GM19397 (cell line): ENCODE data around the gene KCNJ12.
"Not testable (repeated sequence)": the region's sequence is repeated elsewhere in the genome, so short reads cannot be mapped to it uniquely, and the experiment has no call there.

Source experiments
- ATAC-seq: cut with Tn5 transposase; IDR thresholded peaks from one replicate; pipeline ENCODE4 v1.9.1; 2021; ENCODE audit warnings: mild to moderate bottlenecking, moderate library complexity; ENCODE audit not compliant: unreplicated experiment

Gene KCNJ12

DNA sequence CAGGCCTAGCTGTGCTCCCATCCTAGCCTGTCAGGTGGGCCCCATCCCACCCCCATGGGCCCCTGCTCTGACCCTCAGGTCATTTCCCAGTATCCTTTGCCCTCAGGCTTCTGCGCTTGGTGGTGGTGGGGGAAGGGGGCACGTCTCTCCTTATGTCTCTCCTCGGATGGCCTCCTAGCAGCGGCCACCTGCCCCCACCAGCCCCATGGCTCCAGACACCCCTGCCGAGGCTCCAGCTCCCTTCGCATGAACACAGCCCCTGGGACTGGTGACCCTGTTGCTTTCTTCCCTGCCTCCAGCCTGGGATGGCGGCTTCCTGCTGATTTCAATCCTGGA lies 27.3 kb upstream of the KCNJ12 start:
- not testable (repeated sequence) for ATAC-seq

GRCh38 chr17:21349358-21350050 lies 26.7 kb upstream of the KCNJ12 start:
- not testable (repeated sequence) for ATAC-seq

DNA sequence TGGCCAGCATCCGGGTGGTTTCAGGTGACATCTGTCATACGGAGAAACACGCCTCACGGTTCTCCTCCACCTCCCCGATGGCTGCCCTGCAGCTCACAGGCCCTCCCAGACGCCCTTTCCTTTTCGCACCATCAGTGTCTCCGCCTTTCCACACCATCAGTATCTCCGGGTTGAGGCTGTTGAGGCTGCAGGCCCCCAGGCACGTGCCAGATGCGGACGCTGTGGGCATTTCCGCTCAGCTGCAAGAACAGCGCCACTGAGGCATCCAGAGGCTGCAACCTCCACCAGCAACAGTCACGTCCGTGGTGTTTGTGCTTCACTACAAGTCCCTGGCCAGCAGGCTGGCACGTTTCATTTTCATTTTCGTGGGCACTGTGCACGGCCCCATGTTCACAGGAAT lies 25.7 kb upstream of the KCNJ12 start:
- not testable (repeated sequence) for ATAC-seq

DNA sequence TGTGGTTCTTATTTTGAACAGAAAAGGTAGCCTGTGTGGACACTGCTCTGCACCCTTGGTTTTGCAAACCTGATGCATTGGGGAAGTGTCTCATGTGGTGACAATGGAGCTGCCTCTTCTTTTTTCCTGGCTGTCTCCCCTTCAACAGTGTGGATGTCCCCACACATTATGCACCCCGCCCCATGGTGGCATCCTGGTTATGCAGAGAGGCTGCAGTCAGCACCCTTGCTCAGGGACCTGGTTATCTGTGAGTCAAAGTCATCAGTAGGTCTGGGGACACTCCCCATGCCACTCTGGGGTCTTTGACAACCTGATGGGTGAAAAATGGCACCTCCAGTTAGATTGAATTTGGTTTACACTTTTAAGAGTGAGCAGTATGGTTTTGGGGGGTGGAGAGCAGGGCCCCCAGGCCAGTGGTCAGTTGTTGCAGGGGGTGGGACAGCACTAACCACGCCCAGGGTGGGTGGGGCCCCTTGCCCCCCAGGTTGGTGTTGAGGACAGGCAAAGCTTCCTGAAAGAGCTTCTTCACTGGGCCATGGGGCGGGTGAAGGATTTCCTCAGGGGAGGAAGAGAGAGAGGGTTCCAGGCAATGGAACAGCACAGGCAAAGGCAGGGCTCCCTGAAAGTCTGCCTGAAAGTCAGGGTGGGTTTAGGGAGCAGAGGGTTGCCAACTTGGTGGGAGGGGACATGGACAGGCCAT lies 24.6 kb upstream of the KCNJ12 start:
- ATAC-seq = no peak

DNA sequence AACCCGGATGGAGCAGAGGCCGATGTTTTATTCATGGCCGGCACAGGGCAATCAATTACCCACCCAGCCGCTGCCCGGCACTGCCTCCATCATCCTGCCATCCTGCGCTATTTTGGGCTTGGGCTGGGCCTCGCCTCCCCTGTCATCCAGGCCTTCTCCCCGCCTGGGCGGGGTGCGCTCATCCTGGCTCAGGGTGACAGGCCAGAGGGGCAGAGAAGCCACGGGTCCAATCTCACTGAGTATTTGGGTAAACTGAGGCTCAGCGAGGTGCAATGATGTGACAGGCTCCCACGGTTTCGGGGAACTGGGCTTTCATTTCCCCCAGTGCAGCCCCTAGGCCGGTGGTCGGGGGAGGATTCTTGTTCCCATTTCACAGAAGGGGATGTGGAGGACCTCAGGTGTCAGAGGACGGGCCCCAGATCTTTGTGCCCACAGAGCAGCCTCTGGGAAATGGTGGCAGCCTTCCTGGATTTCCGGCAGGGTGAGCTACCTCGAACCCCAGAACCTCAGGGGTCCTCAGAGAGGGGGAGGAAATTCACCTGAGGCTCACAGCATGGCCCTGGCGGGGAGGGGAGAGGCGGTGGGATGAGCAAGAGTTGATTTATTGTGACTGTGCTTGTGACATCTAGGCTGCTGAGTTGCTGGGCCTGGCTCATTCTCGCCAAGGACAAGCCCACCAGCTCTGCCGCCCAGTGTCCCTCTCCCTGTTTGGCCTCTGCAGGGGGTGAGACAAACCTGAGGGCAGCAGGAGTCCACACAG lies 23.8 kb upstream of the KCNJ12 start:
- no peak for ATAC-seq

DNA sequence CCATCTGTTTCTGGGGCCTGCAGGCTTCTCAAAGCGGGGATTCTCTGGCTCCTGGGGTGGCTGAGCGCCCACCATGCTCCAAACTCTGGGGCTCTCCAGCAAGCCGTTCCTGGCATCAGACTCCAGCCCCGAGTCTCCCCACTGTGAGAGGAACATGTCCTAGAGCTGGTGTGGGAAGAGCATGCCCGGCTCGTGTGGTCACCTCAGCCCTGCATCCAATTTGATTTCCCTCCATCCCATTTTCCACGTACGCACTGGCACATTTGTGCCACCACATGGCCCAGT lies 23.2 kb upstream of the KCNJ12 start:
- no peak for ATAC-seq

DNA sequence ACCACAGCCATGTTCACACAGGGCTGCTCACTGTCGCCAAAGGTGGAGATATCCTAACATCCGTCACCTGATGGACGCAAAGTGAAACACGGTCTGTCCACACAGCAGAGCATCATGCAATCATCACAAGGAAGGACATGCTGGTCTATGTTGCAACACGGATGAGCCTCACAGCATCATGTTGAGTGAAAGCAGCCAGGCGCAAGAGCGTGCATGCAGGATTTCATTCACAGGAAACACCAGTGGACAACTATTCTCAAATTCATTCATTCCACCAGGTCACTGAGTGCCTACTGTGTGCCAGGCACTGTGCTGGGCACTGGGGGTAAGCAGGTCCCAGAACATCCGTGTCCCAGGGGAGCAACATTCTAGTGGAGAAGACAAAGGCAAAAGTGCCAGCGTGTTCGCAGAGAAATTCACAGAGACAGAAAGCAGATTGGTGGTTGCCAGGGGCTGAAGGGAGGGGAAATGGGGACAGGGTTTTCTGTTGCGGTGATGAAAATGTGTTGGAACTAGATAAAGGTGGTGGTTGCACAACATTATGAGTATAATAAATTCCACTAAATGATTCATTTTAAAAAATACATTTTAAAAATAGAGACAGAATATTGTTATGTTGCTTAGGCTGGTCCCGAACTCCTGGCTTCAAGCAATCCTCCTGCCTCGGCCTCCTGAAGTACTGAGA lies 22.7 kb upstream of the KCNJ12 start:
- no peak for ATAC-seq

DNA sequence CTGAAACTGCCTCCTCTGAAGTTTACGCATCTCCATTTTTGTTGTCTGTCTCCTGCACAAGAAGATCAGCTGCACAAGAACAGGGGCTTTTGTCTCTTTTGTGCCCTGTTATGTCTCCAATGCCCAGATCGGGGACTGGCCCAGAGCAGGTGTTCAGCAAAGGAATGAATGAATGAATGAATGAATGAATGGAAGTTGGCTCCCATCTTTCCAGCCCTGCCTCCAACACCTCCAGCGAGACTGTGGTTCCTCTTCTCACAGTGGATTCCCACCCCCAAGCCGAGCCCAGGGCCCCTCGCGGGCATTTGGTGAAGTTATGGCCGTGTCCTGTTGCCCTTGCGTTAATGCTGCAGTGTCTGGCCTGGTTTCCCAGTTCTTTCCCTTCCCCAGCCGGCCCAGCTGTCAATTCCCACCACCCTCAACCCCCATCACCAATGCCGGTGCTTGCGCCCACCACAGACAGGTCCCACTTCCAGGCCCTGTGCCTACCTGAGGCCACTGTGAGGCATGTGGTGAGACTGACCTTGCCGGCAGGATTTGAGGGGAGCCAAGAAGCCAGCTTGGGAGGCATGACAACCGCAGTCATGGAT lies 21.3 kb upstream of the KCNJ12 start:
- ATAC-seq = no peak

DNA sequence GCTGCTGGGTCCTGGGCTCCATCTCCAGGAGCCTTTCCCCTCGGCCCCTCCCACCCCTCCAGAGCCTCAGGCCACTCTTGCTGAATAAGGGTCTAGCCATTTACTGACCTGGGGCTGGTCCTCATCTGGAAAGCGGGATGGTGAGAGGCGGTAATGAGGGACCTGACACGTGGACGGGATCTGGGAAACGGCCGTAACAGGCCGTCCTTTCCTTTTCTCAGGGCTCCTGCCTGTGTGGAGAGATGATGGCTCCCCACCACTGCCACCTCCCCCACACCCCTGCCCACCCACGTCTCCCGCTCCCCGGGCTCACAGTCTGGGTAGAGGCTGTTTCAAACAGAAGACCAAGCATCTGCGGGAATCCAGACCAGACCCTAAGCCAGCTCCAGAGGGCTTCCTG lies 20.6 kb upstream of the KCNJ12 start:
- no peak for ATAC-seq

DNA sequence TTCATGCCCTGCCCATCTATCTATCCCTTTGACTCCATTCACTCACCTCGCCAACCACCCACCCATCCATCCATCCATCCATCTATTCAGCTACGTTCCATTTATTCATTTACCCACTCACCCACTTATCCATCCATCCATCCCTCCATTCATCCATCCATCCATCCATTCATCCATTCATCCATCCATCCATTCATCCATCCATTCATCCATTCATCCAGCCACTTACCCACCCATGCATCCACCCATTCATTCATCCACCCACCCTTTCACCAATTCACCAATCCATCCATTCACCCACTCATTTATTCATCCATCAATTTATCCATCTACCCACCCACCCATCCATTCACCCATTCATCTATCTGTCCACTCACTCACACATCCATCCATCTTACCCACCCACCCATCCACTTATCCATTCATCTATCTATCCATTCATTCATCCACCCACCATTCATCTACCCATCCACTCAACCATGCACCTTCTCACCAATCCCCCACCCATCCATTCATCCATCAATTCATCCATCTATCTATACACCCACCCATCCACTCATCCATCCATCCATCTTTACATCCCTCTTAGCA lies 19.5 kb upstream of the KCNJ12 start:
- no peak for ATAC-seq

GRCh38 chr17:21357281-21357680 lies 18.9 kb upstream of the KCNJ12 start:
- no peak for ATAC-seq

GRCh38 chr17:21357696-21358656 lies 18.2 kb upstream of the KCNJ12 start:
- ATAC-seq = no peak

DNA sequence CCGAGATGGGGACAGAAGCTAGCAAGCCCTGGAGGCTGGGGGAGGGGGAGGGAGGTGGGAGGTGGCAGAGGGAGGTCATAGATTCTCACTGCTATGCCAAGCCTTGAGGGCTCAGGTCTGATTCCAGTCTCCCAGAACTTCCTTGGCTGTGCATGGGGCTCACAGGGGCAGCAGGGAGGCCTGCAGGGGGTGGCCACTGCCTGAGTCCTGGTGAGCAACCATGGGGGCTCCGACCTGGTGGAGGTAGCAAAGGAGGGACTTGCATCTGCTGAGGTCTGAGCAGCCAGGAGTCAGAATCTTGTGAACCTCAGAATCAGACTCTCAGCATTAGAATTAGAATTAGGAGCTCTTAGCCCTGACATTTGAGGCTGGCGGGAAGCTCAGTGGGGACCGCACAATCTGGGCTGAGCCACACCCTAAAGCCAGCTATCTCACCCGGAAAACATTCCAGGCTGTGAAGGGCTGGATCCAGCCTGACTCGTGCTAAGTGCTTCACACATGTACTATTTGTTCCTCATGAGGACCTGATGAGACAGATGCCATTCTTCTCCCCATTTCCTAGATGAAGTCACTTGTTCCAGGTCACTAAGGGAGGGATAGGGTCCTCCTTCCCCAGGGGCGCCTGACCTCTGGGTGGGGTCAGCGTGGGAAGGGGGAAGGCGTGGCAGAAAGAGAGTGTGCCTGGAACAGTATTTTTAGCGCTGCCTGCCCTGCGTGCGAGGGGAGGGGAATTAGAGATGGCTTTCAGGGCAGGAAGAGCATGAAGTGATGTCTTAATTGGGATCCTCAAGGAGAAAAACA lies 17.3 kb upstream of the KCNJ12 start:
- ATAC-seq = no peak

- ATAC-seq = no peak
Observed at GRCh38 chr17:21359483-21359840, 16.7 kb upstream of the KCNJ12 start.

DNA sequence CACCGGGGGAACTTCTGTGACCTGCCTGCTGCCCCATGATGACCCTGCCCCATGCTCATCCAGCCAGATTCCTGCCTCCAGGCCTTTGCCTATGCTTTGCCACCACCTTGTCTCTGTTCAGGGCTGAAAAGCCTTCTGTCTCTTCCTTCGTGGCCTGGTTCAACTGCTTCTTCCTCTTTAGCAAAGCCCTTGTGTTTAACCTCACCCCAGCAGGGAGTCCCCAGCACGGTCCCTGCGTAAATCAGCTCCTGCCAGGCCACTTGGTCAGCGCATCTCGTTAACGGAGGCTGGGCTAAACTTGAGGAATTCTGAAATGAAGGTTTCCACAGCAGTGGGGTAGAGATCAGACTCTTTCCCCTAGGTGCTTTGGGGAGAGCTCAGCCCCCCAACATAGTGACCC lies 16.1 kb upstream of the KCNJ12 start:
- no peak for ATAC-seq

- no peak for ATAC-seq
Observed at GRCh38 chr17:21361020-21361809, 14.9 kb upstream of the KCNJ12 start.

DNA sequence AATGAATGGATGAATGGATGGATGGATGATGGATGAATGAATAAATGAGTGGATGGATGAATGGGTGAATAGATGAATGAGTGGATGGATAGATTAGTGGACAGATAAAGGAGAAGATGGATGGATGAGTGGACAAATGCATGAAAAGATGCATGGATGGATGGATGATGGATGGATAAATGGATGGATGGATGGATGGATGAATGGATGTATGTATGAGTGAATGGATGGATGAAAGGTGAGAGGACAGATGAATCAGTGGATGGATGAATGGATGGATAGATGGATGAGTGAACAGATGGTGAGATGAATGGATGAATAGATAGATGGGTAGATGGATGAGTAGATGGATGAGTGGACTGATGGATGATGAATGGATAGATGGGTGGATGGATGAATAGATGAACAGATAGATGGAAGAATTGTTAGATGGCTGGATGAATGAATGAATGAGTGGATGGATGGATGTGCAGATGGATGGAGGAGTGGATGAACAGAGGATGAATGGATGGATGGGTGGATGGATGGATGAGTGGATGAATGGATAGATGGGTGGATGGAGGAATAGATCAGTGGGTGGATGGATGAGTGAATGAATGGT lies 13.7 kb upstream of the KCNJ12 start:
- ATAC-seq = no peak
